ENCODE measurements around the gene PNPLA1.

Gene PNPLA1

DNA sequence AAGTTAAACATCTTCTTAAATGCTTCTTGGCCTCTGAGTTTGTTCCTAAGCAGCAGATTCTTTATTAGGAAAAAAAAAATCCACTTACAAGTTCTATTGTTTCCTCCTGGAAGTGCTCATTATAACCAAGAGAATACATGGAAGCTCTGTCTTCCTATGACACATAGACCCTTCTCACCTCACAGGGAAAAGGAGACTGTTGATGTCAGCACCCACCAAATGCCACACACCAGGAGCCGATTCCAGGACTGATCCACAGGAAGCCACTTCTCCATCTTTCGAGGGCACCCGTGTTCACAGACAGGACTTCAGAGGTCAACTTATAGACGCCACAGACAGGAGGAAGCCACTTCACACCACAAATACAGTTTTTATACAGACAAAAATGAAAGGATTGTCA is 80.2 kb downstream of the PNPLA1 start:
- Histone ChIP-seq H3K27me3 (ENCODE audit: insufficient read depth, low read depth) (no peaks in the 10 kb centered on the region), H3K4me1 (ENCODE audit: low read depth, poor library complexity, severe bottlenecking) (peaks cover 19% of the 10 kb centered on the region), H3K79me2 (ENCODE audit: insufficient read depth, low read depth) (no peaks in the 10 kb centered on the region), H2AFZ (ENCODE audit: low read depth) (no peak overlapping the region), H3K4me3 (IDR thresholded peaks at IDR 0.05; ENCODE audit: insufficient read depth, low read depth, low read length) (no peak overlapping the region), H4K20me1 (ENCODE audit: insufficient read depth) (no peaks in the 10 kb centered on the region), H3K4me2 (no peak overlapping the region), H3K27ac (no peak overlapping the region), H3K9ac (no peak overlapping the region), H3K36me3 (ENCODE audit: insufficient read depth) (no peaks in the 10 kb centered on the region)
- TF ChIP-seq, protein P1, sequence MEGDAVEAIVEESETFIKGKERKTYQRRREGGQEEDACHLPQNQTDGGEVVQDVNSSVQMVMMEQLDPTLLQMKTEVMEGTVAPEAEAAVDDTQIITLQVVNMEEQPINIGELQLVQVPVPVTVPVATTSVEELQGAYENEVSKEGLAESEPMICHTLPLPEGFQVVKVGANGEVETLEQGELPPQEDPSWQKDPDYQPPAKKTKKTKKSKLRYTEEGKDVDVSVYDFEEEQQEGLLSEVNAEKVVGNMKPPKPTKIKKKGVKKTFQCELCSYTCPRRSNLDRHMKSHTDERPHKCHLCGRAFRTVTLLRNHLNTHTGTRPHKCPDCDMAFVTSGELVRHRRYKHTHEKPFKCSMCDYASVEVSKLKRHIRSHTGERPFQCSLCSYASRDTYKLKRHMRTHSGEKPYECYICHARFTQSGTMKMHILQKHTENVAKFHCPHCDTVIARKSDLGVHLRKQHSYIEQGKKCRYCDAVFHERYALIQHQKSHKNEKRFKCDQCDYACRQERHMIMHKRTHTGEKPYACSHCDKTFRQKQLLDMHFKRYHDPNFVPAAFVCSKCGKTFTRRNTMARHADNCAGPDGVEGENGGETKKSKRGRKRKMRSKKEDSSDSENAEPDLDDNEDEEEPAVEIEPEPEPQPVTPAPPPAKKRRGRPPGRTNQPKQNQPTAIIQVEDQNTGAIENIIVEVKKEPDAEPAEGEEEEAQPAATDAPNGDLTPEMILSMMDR (conservative IDR thresholded peaks at IDR 0.05; ENCODE audit: low read depth, low read length): no peak

DNA sequence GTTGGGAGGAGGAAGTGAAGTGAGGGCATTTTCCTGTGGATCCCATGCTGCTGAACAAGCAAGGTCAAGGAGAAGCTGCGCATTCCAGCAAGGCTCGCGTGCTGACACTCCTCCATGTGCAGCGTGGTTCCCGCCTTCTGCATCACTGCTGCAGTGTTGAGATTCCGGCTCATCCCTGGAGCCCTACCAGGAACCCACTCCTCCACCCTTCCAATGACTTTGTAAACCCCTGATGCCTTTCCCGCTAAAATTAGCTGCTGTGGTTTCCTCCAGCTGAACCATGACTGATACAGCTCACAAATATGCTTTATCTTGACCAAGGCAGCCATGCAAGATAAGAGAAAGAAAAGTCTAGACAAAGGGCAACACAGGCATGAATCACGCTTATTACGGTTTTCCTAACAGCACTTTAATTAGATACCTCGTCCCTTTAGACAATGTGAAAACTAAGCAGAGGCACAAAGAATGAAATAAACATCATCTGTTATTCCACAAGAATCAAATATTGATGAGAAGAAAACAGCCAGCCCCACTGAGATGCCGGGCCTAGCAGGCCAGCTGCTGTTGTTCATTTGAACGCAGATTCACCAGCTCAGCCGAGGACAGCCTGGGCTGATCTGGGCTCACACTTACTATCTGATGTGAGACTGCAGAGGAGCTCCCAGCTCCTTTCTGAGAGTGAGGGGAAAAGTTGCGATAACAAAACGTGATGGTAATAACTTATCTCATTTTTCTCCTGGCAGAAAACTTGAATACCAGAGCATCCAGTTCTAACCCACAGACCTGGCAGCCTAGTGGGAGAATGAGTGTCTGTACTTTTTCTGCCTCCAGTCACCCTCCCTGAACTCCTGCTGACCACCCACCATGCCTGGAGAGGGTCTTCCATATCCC is 81.1 kb downstream of the PNPLA1 start:
- no peaks in the 10 kb centered on the region for H4K20me1 ChIP-seq (ENCODE audit: insufficient read depth)
- TF ChIP-seq, protein P1 (conservative IDR thresholded peaks at IDR 0.05; ENCODE audit: low read depth, low read length): no peak
- H3K27ac ChIP-seq: no peak overlapping the region
- H3K27me3 ChIP-seq (ENCODE audit: insufficient read depth, low read depth): no peaks in the 10 kb centered on the region
- no peak overlapping the region for H3K9ac ChIP-seq
- H3K4me2 ChIP-seq: no peak overlapping the region
- H2AFZ ChIP-seq (ENCODE audit: low read depth): no peak overlapping the region
- no peak overlapping the region for H3K4me3 ChIP-seq (IDR thresholded peaks at IDR 0.05; ENCODE audit: insufficient read depth, low read depth, low read length)
- no peaks in the 10 kb centered on the region for H3K79me2 ChIP-seq (ENCODE audit: insufficient read depth, low read depth)
- peaks cover 25% of the 10 kb centered on the region for H3K4me1 ChIP-seq (ENCODE audit: low read depth, poor library complexity, severe bottlenecking)
- H3K36me3 ChIP-seq (ENCODE audit: insufficient read depth): no peaks in the 10 kb centered on the region

DNA sequence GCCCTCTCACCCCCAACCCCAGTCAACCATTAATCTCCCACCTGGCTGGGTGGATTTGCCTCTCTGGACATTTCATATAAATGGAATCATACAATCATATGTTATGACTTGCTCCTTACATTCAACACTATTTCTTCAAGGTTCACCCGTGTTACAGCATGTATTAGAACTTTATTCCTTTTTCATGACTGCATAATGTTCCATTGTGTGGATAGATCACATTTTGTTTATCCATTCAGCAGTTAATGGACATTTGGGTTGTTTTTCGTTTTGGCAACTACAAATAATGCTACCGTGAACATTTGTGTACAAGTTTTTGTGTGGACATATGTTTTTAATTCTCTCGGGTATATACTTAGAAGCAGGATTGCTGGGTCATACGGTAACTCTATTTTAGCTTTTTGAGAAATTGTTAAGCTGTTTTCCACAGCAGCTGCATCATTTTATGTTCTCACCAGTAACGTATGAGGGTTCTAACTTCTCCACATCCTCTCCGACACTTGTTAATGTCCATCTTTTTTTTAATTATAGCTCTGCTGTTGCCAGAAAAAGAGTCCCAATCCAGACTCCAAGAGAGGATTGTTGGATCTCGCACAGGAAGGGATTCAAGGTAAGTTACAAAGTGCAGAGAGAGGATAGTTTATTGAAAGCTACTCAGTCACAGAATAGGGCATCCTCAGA is 82.8 kb downstream of the PNPLA1 start:
- TF ChIP-seq, protein P1 (conservative IDR thresholded peaks at IDR 0.05; ENCODE audit: low read depth, low read length): no peak
- Histone ChIP-seq H3K27ac (no peak overlapping the region), H3K9ac (no peak overlapping the region), H3K4me1 (ENCODE audit: low read depth, poor library complexity, severe bottlenecking) (peaks cover 27% of the 10 kb centered on the region), H3K79me2 (ENCODE audit: insufficient read depth, low read depth) (no peaks in the 10 kb centered on the region), H3K27me3 (ENCODE audit: insufficient read depth, low read depth) (no peaks in the 10 kb centered on the region), H3K36me3 (ENCODE audit: insufficient read depth) (no peaks in the 10 kb centered on the region), H3K4me2 (no peak overlapping the region), H2AFZ (ENCODE audit: low read depth) (no peak overlapping the region), H4K20me1 (ENCODE audit: insufficient read depth) (no peaks in the 10 kb centered on the region), H3K4me3 (IDR thresholded peaks at IDR 0.05; ENCODE audit: insufficient read depth, low read depth, low read length) (no peak overlapping the region)

DNA sequence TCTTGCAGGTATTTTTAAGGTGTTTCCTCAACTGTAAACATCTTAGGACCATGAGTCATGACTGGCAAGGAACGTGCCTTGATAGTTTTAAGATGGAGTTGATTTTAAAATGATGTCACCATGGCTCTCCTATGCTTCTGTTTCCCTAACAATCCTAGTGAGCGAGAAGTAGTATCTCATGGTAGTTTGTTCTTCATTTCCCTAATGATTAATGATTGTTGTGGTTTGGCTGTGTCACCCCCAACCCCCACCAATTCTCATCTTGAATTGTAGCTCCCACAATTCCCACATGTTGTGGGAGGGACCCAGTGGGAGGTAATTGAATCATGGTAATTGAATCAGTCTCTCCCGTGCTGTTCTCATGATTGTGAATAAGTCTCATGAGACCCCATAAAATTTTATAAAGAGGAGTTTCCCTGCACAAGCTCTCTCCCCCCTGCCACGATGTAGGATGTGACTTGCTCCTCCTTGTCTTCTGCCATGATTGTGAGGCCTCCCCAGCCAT is 83.6 kb downstream of the PNPLA1 start:
- Histone ChIP-seq H3K36me3 (ENCODE audit: insufficient read depth) (no peaks in the 10 kb centered on the region), H3K4me3 (IDR thresholded peaks at IDR 0.05; ENCODE audit: insufficient read depth, low read depth, low read length) (no peak overlapping the region), H4K20me1 (ENCODE audit: insufficient read depth) (no peaks in the 10 kb centered on the region), H3K27ac (no peak overlapping the region), H2AFZ (ENCODE audit: low read depth) (no peak overlapping the region), H3K9ac (no peak overlapping the region), H3K79me2 (ENCODE audit: insufficient read depth, low read depth) (no peaks in the 10 kb centered on the region), H3K4me2 (no peak overlapping the region), H3K27me3 (ENCODE audit: insufficient read depth, low read depth) (no peaks in the 10 kb centered on the region), H3K4me1 (ENCODE audit: low read depth, poor library complexity, severe bottlenecking) (peaks cover 26% of the 10 kb centered on the region)
- TF ChIP-seq, protein P1 (conservative IDR thresholded peaks at IDR 0.05; ENCODE audit: low read depth, low read length): no peak
